Lower leg skin (tissue), 3 donors: Measurements from ENCODE around the gene CAMKV.

Experiments
- POLR2A ChIP-seq, 2 donors: fragments of 450-650 bp; IDR thresholded peaks; one replicate each; pipeline ENCODE4 v1.6.1; 2016 to 2017; ENCODE audit warnings: antibody characterized with exemption in 2 of 2, mild to moderate bottlenecking in 1 of 2, moderate library complexity in 1 of 2
- TF ChIP-seq, protein P1 (sequence below), 3 donors: fragments of 450-650 bp; IDR thresholded peaks; one replicate each; pipeline ENCODE4 v1.5.1; 2016; ENCODE audit warnings: antibody characterized with exemption in 3 of 3, mild to moderate bottlenecking in 3 of 3, moderate library complexity in 2 of 3

DNA sequence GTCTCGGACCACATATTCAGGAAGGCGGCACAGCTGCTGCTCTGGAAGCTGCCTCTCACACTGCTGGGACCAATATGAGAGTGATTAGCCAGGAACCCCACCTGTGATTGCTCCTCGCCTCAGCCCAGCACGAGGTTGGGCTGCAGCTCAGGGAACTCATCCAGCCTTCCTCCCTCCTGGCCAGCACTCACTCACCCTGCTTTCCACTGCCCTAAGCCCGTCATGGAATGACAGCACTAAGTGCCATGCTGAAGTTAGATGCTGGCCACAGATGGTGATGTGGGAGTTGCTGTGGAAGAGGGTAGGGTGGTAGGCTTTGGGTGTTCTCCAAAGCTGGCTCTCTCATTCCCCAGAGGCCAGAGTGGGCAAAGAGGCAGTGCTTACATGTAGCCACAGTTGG lies 26.6 kb upstream of the CAMKV start:
- TF ChIP-seq, protein P1, sequence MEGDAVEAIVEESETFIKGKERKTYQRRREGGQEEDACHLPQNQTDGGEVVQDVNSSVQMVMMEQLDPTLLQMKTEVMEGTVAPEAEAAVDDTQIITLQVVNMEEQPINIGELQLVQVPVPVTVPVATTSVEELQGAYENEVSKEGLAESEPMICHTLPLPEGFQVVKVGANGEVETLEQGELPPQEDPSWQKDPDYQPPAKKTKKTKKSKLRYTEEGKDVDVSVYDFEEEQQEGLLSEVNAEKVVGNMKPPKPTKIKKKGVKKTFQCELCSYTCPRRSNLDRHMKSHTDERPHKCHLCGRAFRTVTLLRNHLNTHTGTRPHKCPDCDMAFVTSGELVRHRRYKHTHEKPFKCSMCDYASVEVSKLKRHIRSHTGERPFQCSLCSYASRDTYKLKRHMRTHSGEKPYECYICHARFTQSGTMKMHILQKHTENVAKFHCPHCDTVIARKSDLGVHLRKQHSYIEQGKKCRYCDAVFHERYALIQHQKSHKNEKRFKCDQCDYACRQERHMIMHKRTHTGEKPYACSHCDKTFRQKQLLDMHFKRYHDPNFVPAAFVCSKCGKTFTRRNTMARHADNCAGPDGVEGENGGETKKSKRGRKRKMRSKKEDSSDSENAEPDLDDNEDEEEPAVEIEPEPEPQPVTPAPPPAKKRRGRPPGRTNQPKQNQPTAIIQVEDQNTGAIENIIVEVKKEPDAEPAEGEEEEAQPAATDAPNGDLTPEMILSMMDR (IDR thresholded peaks at IDR 0.05): no peak
- TF ChIP-seq POLR2A (IDR thresholded peaks at IDR 0.05): no peak
